SK-MEL-5 (cell line): ENCODE results near the gene SLC25A29. TPM values are rescaled to one million over a fixed set of nuclear protein-coding genes. Genes with fewer than 3 reads are reported as not detected.
"Not testable (repeated sequence)": the region's sequence is repeated elsewhere in the genome, so short reads cannot be mapped to it uniquely, and the experiment has no call there.

Source experiments
- DNase-seq: peaks from one replicate; pipeline ENCODE4 v3.0.0-alpha.2; 2016; ENCODE audit warnings: low read depth, low spot score
- in situ Hi-C: cut with HindIII; loops from 2 replicates; pipeline ENCODE4 v1.10.0; 2016; ENCODE audit warnings: low sequenced_read_pairs, high pct_unique_total_duplicates, low pct_unique_long_range_greater_than_20kb
- total RNA-seq: library from RNA; depleted of rRNA; stranded (reverse); fragments of >200 nt; shearing (Covaris generic); gene quantifications from 2 replicates; pipeline ENCODE4 v1.2.3, GENCODE V29; 2014

SLC25A29 gene
- total RNA-seq, 1 experiment from 2014 or later: 26.0 TPM

DNA sequence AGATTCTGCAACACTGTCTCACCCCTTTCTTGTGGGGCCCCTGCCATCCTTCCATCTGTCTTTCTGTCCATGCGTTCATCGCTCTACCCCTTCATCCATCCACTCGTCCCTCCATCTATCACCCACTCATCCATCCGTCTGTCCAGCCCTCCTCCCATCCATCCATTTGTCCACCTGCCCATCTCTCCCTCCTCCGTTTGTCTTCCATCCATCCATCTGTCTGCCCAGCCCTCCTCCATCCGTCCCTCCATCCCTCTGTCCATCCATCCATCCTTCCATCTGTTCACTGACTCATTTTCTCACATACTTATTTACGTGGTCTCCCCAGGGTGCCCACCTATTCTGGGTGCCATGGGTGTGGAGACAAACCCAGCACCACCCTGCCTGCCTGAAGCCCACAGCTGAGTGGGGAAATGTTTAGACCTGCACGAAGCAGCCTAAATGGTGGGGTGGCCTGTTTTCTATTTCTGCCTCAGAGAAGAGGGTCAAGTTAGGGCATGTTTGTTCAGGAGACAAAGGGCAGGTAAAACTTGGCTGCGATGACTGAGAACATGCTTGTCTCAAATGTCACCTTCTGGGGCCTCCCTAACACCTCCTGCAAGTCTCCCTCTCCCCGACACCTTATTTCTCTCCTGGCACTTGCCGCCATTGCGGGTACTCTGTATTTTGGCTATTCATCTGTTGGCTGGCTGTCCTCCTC lies 14.1 kb upstream of the SLC25A29 start:
- no peak for DNase-seq
- in situ Hi-C loops: no loop called here

DNA sequence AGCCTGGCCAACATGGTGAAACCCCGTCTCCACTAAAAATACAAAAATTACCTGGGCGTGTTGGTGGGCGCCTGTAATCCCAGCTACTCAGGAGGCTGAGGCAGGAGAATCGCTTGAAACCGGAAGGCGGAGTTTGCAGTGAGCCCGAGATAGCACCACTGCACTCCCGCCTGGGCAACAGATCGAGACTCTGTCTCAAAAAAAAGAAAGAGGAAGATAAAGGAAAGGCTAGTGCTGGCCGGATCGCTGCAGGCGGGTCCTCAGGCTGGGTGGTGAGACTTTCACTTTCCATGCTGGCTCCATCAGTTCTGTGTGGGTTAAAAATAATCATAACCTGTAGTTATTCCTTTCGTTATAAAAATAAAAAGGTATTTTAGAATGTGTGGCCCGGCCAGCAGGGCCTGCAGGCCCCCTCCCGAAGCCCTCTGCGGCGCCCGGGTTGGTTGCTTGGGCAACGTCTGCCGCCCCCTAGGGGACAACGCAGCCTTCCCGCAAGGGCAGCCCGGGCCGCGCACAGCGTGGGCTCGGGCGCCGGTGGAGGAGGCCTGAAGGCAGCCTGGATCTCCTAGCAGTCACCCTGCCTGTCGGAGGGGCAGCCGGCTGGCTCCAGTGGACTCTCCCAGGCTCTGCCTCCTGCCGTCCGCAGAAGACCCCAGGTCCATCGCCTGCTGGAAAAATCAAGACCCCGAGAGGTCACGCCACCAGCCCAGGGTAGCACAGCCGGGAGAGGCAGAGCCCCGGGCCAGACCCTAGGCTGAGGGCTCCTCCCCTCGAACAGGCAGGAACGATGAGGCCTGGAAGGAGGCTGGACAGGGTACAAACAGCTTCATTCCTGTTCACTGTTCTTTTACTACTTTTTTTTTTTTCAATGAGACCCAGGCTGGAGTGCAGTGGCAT lies 11.9 kb upstream of the SLC25A29 start:
- in situ Hi-C loops: no loop called here
- peak; percentile 58 for DNase-seq

DNA sequence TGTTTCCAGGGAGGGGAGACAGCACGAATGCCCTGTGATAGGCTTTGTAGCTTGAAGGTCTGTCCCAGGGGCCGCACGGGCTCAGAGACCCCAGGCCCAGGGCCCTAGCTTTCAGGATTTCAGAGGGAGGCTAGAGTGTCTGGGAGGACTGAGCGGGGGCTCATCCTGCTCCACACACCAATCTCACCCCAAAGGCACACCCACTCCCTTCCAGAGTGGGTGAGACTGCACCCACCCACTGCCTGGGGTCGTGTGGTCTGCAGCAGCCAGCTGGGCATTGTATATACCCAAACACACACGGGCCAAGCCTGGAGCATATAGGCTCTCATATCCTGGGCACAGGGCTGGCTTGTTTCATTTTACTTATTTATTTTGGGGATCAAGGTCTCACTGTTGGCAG lies 11.1 kb upstream of the SLC25A29 start:
- no peak for DNase-seq
- in situ Hi-C loops: no loop called here

DNA sequence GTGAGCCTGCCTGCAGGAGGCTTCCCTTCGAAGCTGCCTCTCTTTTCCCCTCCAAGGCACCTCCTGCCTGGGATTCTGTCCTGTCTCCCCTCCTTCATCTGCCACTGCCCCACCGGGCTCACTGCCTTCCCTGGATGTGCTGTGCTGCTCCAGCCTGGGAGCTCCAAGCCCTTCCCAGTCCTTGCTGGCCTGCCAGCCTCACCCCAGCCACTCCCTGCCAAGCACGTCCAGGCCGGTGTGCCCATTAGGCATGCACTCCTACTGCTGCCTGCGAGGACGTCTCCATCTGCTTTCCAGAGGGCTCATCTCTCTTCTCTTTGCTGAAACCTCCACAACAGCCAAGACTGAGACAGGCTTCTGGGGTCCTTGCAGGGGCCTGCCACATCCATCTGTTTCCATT lies 8.5 kb upstream of the SLC25A29 start:
- in situ Hi-C loops: no loop called here
- DNase-seq: no peak

DNA sequence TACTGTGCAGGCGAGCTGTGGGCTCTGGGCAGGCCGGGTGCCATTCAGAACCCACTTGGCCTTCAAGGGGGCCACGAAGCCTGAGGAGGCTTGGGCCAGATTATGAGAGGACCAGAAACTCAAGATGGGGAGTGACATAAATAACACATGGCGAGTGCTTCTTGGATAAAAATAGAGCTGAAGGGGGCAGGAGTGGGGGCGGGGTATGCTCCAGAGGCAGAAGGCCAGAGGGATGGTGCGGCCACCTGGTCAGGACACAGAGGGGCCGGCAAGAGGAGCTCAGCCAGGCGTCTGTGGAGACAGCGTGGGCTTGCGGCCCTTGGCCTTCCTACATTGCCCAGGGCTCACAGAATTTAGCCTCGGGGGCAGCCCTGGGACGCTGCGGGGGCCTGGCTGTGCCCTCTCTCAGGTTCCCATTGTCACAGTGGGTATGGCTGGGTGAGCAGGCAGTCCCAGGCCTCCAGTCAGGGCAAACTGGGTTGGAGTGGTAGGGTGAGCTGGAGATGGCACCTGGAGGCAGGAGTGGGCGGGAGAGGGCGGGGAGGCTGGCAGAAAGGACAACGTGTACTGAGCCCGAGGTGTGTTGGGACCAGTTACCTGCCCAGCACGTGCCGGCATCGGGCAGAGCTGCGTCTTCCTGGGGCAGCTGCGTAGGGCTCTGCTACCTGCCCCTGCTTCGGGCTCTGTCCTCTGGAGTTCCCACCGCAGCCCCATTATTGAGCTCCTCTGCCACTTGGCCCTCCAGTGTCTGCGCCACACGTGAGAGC lies 7.4 kb upstream of the SLC25A29 start:
- no peak for DNase-seq
- in situ Hi-C loops: no loop called here

DNA sequence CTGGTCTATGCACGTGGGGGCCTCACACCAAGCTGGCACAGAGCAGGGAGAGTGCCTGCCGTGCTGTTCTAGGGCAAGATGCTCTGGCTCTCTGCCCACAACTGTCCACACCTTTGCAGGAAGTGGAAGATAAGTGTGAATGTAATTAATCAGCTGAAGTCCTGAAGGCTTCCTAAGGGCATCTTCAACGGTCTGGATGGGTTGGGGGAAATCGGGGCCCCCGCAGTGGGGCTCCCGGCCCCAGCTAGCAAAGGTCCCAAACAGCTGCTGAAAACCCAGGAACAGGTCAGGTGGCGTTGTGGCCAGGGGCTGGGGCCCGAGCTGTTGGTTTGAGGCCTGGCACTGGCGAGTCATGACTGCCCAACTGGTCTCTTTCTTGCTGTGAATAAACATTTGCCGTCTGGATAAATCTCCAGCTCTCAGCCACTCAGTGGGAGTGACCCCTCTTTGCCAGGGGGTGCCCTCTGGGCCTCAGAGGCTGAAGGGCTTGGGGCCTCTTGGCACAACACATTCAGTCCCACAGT lies 6.7 kb upstream of the SLC25A29 start:
- in situ Hi-C loops: no loop called here
- DNase-seq: no peak

DNA sequence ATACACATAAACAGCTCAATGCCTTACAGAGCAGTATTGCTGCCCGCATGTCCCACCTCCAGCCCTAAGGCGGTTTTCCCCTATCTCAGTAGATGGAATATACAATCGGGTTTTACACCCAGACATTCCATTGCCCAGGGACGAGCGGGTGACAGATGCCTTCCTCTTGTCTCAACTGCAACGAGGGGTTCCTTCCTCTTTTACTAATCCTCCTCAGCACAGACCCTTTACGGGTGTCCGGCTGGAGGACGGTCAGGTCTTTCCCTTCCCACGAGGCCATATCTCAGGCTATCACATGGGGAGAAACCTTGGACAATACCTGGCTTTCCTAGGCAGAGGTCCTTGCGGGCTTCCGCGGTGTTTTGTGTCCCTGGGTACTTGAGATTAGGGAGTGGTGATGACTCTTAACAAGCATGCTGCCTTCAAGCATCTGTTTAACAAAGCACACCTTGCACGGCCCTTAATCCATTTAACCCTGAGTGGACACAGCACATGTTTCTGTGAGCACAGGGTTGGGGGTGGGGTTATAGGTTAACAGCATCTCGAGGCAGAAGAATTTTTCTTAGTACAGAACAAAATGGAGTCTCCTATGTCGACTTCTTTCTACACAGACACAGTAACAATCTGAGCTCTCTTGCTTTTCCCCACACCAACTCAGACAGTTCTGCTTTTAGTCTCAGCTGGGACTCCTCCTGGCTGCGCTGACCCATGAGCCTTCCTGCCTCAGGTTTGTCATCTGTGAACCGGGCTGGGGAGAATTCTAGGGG lies 6.0 kb upstream of the SLC25A29 start:
- DNase-seq, in situ Hi-C loops: not testable (repeated sequence)

DNA sequence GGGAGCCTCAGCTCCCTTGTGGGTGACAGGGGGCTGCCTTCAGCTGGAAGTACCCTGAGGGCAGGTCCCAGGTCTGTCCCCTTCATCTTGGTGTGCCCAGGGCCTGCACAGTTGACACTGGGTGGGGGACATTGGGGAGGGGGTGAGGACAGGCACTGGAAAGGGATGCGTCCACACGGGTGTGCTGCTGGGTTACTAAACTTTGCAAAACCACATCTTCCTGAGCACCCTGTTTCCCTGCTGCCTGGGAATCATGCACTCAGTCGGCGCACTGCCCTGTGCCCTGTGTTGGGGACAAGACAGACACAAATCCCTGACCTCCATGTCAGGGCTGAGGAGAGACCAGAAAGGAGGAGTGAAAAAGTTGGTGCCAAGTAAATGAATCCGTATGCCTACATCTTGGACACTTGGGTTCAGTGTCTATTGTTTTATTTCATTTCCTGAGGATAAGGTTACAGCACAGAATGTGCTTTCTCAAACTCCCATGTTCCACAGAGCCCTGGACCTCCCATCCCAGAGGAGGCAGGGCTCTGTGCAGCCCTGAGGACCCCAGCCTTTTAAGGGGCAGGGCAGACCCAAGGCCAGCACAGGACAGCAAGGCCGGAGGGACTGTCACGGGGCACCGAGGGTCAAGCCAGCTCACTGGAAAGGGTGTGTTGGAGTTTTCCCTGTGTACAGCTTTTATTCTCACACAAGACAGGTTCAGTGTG lies 2.9 kb upstream of the SLC25A29 start:
- in situ Hi-C loops: no loop called here

DNA sequence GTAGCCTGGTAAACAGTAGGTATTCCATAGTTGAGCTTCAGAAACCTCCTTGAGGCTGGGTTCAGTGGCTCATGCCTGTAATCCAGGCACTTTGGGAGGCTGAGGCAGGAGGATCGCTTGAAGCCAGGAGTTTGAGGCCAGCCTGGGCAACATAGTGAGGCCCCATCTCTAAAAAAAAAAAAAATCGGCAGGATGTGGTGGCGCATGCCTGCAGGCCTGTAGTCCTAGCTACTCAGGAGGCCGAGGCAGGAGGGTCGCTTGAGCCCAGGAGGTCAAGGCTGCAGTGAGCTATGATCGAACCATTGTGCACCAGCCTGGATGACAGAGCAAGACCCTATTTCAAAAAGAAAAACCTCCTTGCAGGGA lies 2.2 kb upstream of the SLC25A29 start:
- DNase-seq, in situ Hi-C loops: not testable (repeated sequence)

More for the DNA sequence above, 2.9 kb upstream of the SLC25A29 start:
- DNase-seq: no peak

DNA sequence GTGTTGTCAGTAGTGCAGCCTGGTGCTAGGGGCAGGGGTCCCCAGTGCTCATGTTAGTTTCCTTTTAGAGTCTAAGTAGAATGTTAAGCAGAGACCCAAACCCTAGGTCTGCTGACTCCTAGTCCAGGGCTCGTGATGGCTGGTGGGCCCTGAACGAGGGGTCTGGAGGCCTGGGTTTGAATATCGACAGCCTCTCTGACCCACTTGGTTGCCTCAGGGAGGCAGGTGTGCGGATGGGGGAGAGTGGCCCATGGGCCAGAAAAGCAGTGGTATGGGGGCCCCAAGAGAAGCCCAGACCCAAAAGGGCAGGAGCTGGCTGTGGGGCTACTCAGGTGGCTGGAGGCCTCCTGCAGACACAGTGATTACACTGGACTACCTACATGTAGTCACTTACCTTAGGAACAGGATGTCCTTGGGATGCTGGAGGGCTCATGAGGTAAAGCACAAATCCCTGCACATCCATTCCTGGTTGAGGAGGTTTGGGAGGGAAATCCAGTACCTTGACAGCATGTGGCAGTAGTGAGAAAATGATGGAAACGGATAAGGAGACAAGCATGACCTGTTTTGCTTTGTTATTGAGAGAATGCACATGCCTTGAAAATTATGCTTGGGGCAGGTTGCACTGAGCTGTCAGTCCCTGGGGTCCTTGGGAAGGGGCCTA lies 1.7 kb upstream of the SLC25A29 start:
- DNase-seq: no peak
- in situ Hi-C loops: no loop called here

DNA sequence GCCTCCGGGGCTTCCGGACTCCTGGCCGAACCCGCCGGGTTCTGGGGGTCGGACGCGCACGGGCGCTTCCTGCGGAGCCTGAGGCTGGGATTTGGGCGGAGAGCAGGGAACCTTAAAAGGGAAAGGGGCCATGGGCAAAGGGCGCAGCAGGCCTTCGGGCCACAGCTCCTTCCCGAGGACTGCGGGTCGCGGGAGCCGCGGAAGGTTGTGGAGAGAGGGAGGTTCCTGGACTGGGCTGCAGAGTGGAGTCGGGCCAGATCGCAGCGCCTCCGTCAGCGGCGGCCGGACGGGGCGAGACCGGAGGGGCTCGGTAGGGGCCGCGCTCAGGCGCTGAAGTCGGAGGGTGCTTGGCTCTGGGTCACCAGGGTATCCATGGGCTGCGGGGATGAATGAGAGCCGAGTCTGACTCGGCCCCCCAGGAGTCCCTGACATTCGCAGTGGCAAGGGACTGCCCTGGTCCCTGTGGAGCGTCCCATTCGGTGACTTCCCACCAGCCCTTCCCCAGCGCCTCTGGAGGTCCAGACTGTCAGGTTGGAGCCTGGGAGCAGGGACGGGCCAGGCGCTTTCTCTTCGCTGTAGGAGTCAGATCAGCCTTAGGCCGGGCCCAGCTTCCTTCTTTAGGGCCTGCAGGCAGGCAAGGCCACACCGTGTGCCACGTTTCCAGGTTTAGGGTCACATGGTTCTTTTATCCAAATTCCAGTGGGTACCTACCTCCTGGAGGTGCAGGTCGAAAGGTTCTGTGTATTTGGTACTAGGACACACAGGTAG lies 938 bp upstream of the SLC25A29 start:
- DNase-seq: no peak
- in situ Hi-C loops: no loop called here

DNA sequence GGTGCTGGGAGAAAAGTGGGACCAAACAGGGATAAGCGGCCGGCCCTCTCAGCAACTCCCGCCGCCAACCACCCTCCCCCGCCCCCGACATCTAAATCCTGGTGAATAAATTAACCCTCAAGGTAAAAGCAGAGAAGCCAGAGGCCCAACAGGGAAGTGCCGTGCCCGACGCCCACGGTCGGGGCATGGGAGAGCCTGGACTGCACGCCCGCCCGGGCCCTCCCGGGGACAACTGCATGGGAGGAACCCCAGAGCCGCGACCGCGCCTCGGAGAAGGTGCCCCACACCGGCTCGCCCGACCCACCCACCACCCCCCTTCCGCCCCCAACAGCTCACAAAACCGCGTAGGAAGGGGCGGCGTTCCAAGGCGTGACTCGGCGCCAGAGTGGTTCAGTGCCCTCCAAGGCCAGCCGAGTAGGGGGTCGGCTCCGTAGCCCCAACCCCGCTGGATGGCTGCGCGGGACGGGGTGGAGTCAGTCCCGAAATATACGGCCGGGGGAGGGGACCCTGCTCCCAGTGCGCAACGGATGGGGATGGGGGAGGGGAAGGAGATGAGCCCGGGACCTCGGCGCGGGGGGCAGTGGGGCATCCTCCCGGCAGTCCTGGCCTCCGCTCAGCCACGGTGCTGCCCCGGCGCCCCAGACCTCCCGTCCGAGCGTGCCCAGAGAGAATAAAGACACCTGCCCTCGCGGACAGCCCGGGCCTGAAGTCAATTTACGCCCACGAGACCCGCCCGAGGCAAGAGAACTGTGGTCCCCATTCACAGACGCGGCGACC lies 732 bp downstream of the SLC25A29 start:
- in situ Hi-C loops: no loop called here
- DNase-seq: no peak

DNA sequence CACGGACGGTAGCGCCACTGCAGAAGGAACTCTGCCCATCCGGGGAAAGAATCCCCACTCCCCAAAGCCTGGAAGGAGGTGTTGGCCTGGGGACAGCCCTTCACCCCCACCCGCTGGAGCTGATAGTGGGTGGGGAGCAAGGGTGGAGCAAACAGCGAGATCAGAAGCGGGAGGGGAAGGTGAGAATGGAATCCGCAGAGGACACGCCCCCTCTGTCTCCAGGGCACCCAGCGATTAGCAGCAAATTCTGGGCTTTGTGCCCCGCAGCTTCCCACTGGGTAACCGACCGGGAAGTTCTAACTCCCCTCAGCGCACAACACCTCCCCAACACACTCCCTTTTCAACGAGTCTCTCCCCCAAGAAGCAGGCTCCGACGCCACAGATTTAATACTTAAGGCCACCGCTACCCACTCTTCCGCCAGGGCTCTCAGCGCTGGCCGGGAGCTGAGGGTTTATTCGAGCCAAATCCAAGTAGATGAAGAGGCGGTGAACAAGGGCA lies 1.4 kb downstream of the SLC25A29 start:
- no peak for DNase-seq
- in situ Hi-C loops: no loop called here

DNA sequence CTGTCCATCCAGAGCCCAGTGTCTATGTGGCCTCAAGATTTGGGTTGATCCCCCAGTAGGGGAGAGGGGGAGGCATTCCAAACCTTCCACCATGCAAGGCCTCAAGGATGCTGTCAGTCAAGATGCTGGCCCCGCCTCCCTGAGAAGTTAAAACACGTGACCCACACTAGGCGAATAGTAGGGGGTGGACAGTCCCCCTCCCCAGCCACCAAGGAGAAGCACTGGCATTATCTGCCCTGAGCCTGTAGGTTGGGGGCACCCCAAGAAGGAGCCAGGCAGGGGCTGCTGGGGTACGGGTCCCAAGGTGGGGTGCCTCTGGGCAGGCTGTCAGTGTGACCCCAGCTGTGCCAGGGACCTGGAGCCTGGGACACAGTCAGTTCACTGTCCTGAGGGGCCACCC lies 2.3 kb downstream of the SLC25A29 start:
- in situ Hi-C loops: no loop called here
- DNase-seq: no peak

DNA sequence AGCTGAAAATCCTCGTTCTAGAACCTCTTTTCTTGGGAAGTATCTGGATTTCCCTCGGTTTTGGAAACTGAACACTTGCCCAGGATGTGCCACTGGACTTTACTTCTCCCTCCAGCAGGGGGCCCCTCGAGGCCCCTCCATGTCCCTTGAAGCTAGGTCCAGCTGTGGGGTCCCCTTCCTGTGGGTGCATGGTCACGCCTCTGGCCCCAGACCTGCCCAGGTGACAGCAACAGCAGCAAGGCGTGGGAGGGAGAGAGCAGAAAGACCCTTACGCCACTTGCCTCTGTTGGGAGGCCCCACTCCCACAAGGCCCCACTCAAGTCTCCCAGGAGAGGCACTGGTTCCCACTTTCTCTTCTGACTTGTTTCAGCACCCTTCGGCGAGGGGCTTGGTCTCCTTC lies 3.1 kb downstream of the SLC25A29 start:
- in situ Hi-C loops: no loop called here

More for the DNA sequence above, 3.1 kb downstream of the SLC25A29 start:
- DNase-seq: peak; percentile 58
